WERI-Rb-1 (cell line): Measurements from ENCODE around the gene USP7.

Source experiments
- DNase-seq: peaks from one replicate; pipeline ENCODE4 v3.0.0-alpha.2; 2020
- H3K27ac ChIP-seq: fragments of 250-450 bp; sonication (Bioruptor Pico); 2 replicates; pipeline ENCODE4 v1.5.1; 2020; ENCODE audit warnings: mild to moderate bottlenecking, moderate library complexity
- H3K27me3 ChIP-seq: fragments of 250-450 bp; sonication (Bioruptor Pico); 2 replicates; pipeline ENCODE4 v1.5.1; 2021; ENCODE audit warnings: mild to moderate bottlenecking, low read depth, moderate library complexity; ENCODE audit not compliant: insufficient read depth, severe bottlenecking
- H3K36me3 ChIP-seq: fragments of 250-450 bp; sonication (Bioruptor Pico); 2 replicates; pipeline ENCODE4 v1.5.1; 2020; ENCODE audit warnings: mild to moderate bottlenecking, moderate library complexity
- H3K4me3 ChIP-seq: 2 replicates; pipeline ENCODE4 v1.5.1; 2011; ENCODE audit warnings: low read depth, mild to moderate bottlenecking, control low read depth, low read length
- H3K9me3 ChIP-seq: fragments of 250-450 bp; sonication (Bioruptor Pico); 2 replicates; pipeline ENCODE4 v1.5.1; 2021; ENCODE audit warnings: mild to moderate bottlenecking, moderate library complexity; ENCODE audit not compliant: severe bottlenecking
- CTCF ChIP-seq: IDR thresholded peaks from 2 replicates; pipeline ENCODE4 v1.5.1; 2011; ENCODE audit warnings: low read depth, mild to moderate bottlenecking, control low read depth, inconsistent platforms, low read length

USP7 gene

GRCh38 chr16:8905795-8906591 is 57.7 kb downstream of the USP7 start:
- Histone ChIP-seq H3K27ac (no peak overlapping the region), H3K4me3 (no peak overlapping the region), H3K27me3 (no peaks in the 10 kb centered on the region), H3K36me3 (peaks cover 98% of the 10 kb centered on the region), H3K9me3 (no peaks in the 10 kb centered on the region)
- DNase-seq = no peak
- TF ChIP-seq CTCF = peak; percentile 62

GRCh38 chr16:8905168-8905762 is 58.4 kb downstream of the USP7 start:
- Histone ChIP-seq H3K27ac (no peak overlapping the region), H3K9me3 (no peaks in the 10 kb centered on the region), H3K27me3 (no peaks in the 10 kb centered on the region), H3K4me3 (no peak overlapping the region), H3K36me3 (peaks cover 98% of the 10 kb centered on the region)
- peak; percentile 37 for DNase-seq
- TF ChIP-seq CTCF = peak; percentile 74

GRCh38 chr16:8904018-8904430 is 59.7 kb downstream of the USP7 start:
- H3K36me3 ChIP-seq = peaks cover 98% of the 10 kb centered on the region
- no peak overlapping the region for H3K4me3 ChIP-seq
- no peak for DNase-seq
- H3K27me3 ChIP-seq = no peaks in the 10 kb centered on the region
- no peak overlapping the region for H3K27ac ChIP-seq
- H3K9me3 ChIP-seq = no peaks in the 10 kb centered on the region
- no peak for TF ChIP-seq CTCF

- Histone ChIP-seq H3K9me3 (no peaks in the 10 kb centered on the region), H3K4me3 (no peak overlapping the region), H3K36me3 (peaks cover 98% of the 10 kb centered on the region), H3K27me3 (no peaks in the 10 kb centered on the region), H3K27ac (no peak overlapping the region)
- no peak for DNase-seq
- TF ChIP-seq CTCF = no peak
Measured at GRCh38 chr16:8903004-8903403, 60.7 kb downstream of the USP7 start.

- H3K4me3 ChIP-seq = no peak overlapping the region
- no peak overlapping the region for H3K27ac ChIP-seq
- no peaks in the 10 kb centered on the region for H3K9me3 ChIP-seq
- no peak for DNase-seq
- no peak for TF ChIP-seq CTCF
- no peaks in the 10 kb centered on the region for H3K27me3 ChIP-seq
- H3K36me3 ChIP-seq = peaks cover 95% of the 10 kb centered on the region
Measured at GRCh38 chr16:8901320-8901861, 62.3 kb downstream of the USP7 start.
